HG02571 (cell line): ENCODE results near the gene ORAI3.
"Not testable (repeated sequence)": the region's sequence is repeated elsewhere in the genome, so short reads cannot be mapped to it uniquely, and the experiment has no call there.

ENCODE experiments used
- ATAC-seq: cut with Tn5 transposase; IDR thresholded peaks from one replicate; pipeline ENCODE4 v1.9.1; 2021; ENCODE audit warnings: mild to moderate bottlenecking, moderate library complexity; ENCODE audit not compliant: unreplicated experiment

ORAI3 gene

DNA sequence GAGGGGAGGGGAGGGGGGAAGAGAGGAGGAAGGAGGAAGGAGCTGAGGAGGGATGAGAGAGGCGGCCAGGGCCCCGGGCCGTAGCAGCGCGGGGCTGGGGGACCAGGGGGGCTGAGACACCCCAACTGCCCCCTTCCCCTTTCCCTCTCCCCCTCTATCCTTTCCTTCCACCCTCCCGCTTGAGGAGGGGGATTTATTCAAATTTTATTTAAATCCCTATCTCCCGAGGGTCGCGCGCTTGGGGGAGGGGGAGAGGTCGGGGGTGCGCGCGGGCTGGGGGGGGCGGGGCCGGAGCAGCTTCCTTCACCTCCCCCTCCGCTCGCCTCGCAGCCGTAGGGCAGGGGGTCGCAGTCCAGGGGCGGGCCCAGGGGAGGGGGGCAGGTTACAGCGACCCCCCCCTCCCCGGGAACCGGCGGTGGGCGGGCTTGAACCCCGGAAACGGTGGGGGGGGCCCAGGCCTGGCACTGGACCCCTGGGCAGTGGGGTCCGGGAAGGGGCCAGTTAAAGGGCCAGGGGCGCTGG, 25.3 kb upstream of the ORAI3 start, which contains the start of gene FBXL19:
FBXL19 (plus strand) TSS at position 19 of the 522 bp plus-strand sequence. CDS start 2,183 bp downstream, outside the sequence.
- no peak for ATAC-seq

GRCh38 chr16:30924076-30924912, 24.6 kb upstream of the ORAI3 start:
- ATAC-seq = no peak

- ATAC-seq = no peak
Measured at GRCh38 chr16:30924913-30925631, 23.8 kb upstream of the ORAI3 start.

- ATAC-seq = no peak
Measured at GRCh38 chr16:30925632-30925987, 23.3 kb upstream of the ORAI3 start.

DNA sequence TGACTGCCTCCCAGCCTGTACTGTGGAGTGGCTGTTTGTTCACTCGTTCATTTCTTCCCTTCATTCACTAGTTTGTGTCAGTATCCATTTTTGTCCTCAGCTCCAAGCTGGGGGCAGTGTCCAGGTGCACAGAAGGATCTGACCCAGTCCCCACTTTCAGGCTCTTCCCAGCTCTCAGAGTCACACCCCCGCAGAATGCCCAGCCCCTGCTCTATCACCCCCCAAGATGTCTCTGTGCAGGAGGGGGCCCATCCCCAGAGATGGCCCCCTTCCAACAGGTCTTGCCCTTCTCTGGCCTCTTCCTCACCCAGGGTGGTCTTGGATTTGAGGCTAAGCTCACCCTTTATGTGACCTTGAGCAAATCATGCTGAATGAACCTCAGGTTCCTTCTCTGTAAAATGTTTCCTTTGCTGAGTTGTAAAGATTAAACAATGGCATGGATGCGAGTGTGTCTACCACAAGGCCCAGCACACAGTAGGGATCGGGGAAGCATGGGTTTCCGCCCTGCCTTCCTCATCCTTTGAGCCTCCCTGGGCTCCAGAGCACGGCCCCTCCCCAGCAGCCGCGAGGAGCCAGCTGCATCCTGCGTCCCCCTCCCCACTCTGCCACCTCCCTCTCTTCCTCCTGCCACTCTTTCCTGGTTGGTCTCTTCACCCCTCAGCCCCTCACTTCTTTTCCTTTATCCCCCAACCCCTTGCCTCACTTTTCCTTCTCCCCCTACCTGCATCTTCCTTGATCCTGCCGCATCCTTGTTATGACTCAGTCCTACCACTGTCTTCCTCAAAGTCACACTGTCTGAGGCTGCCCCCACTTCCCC, 22.7 kb upstream of the ORAI3 start:
- ATAC-seq = no peak

DNA sequence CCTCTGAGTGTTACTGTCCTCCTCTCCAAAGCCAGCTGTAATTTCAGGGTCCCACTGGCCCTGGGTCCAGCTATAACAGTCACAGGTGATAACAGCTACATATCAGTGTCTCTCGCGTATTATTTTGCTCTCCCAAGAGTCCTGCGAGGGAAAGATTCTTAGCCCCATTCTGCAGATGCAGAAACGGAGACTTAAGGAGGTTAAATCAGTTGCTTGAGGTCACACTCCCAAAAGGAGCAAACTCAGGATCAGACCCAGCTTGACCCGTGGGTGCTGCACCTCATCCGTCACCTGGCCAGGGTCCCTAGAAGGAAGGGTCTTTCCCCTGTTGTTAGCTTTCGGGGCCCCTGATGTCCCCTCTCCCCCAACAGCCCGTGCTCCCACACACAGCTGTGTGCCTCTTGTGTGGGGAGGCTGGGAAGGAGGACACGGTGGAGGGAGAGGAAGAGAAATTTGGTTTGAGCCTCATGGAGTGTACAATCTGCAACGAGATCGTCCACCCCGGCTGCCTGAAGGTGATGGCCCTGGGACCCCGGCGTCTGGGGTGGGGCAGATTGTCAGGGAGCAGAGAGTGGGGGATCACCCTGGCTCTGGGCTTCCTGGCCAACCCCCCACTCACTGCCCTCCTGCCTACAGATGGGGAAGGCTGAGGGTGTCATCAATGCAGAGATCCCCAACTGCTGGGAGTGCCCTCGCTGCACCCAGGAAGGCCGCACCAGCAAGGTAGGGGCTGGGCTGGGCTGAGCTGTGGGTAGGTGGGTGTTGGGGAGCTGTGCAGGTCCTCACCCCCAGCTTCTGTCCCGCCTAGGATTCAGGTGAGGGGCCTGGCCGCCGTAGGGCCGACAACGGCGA, 21.7 kb upstream of the ORAI3 start:
- ATAC-seq = no peak

DNA sequence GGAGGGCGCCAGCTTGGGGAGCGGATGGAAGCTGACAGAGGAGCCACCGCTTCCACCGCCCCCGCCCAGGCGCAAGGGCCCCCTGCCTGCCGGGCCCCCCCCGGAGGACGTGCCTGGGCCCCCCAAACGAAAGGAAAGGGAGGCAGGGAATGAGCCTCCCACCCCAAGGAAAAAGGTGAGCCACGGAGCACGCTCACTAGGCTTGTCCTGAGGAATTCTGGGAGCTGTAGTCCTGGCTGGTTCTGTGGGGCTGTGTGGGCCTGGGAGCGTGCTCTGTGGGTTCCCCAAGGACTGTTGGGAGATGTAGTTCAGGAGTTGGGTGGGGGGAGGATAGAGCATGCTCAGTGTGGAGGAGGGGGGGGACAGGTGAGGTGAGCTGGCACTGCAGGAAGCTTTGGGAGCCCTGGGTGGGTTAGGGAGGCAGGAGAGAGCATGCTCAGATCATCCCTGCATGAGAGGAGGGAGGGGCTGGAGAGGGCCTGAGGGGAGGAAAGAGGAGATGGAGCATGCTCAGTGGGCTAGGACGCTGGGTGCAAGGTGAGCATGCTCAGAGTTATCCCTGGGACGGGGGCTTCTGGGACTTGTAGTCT, 21.0 kb upstream of the ORAI3 start:
- ATAC-seq = no peak

- no peak for ATAC-seq
Measured at GRCh38 chr16:30928390-30928789, 20.5 kb upstream of the ORAI3 start.

DNA sequence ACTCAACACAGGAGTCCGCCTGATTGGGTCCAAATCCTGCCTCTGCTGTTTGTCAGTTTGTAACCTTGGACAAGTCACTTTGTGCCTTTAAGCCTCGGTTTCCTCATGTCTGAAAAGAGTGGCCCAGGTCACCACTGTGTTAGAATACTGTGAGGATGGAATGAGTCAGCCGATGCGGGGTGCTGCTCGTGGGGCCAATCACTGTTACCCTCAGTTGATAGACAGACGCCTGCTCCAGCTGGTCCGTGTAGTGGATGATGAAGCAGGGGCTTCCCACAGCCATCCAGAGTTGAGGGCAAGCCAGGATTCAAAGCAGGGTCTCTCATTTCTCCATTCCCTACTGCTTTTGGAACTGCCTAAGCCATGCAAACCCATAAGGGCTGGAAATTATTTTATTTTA, 19.7 kb upstream of the ORAI3 start:
- ATAC-seq = no peak

- no peak for ATAC-seq
Measured at GRCh38 chr16:30930160-30930571, 18.7 kb upstream of the ORAI3 start.

GRCh38 chr16:30931068-30931650, 17.7 kb upstream of the ORAI3 start:
- ATAC-seq = no peak

GRCh38 chr16:30934827-30935557, 13.9 kb upstream of the ORAI3 start:
- no peak for ATAC-seq

GRCh38 chr16:30937692-30938091, 11.2 kb upstream of the ORAI3 start:
- no peak for ATAC-seq

DNA sequence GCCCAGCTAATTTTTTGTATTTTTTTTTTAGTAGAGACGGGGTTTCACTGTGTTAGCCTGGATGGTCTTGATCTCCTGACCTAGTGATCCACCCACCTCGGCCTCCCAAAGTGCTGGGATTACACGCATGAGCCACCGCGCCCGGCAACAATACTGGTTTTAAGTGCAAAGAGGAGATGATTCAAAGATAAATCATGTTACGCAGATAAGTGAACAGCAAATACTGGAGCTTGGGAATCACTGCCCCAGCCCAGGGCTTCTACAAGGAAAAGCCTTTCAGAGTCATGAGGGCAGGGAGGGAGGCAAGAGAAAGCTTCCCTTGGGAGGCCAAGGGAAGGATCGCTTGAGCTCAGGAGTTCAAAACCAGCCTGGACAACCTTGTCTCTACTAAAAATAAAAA, 9.3 kb upstream of the ORAI3 start:
- not testable (repeated sequence) for ATAC-seq

DNA sequence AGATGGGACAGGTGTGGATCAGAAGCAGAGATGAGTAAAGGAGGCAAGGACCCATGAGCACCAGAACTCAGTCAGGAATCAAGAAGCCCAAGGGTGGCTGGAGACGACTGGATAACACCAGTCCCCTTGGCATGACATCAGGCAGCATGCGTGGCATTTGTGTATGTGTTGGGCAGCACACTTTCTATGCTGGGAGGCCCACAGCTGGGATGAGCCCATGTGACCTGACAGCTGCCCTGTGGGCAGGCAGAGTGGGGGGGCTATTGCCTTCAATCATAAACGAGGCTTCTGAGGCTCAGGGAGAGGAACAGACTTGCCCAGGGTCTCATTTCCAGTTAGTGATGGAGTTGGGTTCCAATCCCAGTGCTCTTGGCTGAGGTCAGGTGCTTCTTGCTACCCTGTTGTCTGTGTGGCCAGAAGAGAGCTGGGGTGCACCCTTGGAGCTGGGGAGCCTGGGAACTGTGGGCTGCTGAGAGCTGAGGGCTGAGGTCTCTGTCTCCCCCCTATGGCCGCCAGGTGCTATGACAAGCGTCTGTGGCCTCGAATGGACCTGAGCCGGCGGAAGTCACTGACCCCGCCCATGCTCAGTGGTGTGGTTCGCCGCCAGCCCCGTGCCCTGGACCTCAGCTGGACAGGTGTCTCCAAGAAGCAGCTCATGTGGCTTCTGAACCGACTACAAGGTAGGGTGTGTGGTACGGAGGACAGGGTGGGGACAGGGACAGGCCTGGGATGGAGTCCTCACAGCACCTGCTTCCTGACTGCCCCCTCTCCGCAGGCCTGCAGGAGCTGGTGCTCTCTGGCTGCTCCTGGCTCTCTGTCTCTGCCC, 7.1 kb upstream of the ORAI3 start:
- ATAC-seq = peak; percentile 75

DNA sequence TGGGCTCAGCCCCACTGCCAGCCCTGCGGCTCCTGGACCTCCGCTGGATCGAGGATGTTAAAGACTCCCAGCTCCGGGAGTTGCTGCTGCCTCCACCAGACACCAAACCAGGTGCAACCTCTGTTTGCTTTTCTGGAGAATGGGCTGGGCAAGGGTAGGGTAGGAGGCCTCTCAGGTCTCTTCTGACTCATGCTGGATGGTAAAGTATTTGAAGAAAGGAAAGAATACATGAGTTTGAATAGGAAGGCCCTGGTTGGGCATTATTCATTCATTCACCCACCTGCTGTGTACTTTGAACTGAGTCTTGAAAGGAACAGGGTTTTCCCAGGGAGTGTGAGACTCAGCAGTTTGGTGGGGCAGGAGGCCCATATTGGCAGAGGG, 6.5 kb upstream of the ORAI3 start:
- ATAC-seq = no peak

- ATAC-seq = no peak
Measured at GRCh38 chr16:30944352-30944751, 4.5 kb upstream of the ORAI3 start.
